AG20443 (cell line): ENCODE measurements around the gene NOTUM.

ENCODE experiments used
- DNase-seq: peaks from one replicate; pipeline ENCODE4 v3.0.0; 2012; ENCODE audit warnings: low spot score, mixed read lengths

NOTUM gene

GRCh38 chr17:81961087-81961511, at the start of gene NOTUM:
Gene NOTUM (minus strand): TSS chr17:81961187. CDS start chr17:81960909, 278 bp downstream.
- peak; percentile 79 for DNase-seq

DNA sequence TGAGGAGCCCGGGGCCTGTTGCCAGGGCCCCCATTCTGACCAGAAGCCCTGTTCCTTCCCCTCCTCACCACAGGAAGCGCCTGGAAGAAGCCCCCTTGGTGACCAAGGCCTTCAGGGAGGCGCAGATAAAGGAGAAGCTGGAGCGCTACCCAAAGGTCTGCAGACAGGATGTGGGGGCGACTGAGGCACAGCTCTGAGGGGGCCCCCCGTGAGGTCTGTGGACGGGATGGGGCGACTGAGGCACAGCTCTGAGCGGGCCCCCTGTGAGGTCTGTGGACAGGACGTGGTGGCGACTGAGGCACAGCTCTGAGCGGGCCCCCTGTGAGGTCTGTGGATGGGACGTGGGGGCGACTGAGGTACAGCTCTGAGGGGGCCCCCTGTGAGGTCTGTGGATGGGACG, 48.4 kb upstream of the NOTUM start:
- DNase-seq: no peak

- DNase-seq: no peak
Measured at GRCh38 chr17:82008941-82009405, 48.0 kb upstream of the NOTUM start.

- DNase-seq: no peak
Measured at GRCh38 chr17:82008258-82008940, 47.4 kb upstream of the NOTUM start.

DNA sequence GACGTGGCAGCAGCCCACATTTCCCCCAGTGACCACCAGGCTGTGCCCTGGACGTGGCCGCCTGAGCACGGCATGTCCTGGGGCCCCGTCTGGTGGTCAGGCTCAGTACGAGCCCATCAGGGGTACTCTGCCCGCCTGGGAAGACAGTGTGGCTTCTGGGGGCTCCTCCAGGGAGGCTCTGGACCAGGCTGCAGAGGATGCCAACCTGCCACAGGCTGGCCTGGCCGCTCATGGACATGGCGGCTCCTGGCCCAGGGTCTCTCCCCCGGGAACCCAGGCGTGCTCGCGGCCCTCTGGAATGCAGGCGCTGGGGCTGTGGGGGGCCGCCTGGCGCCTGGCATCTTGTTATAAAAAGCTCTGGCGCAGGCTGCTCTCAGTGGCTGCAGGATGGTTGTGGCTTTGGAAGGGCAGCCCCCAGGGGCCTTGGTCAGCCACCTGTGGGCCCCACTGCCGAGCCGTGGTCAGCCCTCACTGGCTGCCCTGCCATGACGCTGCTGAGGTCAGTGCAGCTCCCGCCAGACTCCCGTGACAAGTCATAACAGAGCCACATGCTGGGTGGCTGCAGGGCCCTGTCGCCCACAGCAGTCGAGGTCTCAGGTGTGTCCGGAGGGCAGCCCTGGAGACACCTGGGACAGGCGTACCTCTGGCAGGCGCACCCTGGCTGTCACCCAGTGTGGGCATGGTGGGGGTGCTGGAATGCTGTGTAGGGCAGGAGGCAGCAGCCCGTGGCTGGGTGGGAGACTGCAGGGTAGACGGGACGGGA, 46.7 kb upstream of the NOTUM start:
- no peak for DNase-seq

DNA sequence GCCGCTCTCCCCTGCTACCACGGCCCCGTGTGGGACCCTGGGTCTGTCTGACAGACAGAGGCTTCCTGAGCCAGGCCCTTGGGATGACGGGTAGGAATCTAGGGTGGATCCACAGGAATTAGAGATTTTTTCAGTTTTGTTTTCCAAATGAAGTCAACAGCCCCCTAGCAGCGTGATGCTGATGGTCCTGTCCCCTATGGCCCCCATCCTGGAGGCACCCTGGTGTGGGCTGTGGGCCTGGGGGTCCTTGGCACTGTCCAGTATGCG, 46.2 kb upstream of the NOTUM start:
- DNase-seq: no peak

DNA sequence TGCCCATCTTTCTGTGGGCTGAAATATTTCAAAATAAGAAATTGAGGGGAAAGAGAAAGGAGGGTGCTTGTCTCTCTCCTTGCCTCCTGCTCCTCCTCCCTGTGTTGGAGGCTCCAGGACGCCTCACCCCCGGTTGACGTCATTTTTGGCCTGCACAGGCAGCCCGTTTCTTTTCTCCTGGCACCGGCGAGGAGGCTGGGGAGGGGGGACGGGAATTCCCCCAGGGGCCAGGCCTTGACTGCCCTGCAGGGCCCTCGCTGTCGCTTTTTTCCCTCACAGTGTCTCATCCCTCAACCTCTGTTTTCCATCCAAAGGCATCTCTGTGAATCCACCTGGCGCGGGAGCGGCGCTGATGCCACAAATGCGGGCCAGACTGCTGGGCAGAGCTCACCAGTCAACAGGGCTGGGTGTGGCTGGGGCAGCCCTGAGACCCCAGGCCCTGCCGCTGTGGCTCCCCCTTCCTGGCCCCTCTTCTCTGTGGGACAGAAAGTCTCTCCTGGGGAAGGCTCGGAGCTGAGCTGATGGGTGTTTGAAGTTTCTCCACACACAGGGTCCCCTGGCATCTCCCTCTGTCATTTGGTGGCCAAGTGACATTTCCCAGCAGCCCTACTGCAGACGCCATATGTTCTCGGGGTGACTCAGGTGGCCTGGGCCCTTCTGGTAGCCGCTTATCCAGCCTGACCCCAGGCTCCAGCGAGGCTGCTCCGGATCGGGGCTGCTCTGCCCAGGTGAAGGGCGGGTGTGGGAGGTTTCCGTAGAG, 45.7 kb upstream of the NOTUM start:
- DNase-seq: peak; percentile 67

GRCh38 chr17:82005701-82006348, 44.8 kb upstream of the NOTUM start:
- no peak for DNase-seq

DNA sequence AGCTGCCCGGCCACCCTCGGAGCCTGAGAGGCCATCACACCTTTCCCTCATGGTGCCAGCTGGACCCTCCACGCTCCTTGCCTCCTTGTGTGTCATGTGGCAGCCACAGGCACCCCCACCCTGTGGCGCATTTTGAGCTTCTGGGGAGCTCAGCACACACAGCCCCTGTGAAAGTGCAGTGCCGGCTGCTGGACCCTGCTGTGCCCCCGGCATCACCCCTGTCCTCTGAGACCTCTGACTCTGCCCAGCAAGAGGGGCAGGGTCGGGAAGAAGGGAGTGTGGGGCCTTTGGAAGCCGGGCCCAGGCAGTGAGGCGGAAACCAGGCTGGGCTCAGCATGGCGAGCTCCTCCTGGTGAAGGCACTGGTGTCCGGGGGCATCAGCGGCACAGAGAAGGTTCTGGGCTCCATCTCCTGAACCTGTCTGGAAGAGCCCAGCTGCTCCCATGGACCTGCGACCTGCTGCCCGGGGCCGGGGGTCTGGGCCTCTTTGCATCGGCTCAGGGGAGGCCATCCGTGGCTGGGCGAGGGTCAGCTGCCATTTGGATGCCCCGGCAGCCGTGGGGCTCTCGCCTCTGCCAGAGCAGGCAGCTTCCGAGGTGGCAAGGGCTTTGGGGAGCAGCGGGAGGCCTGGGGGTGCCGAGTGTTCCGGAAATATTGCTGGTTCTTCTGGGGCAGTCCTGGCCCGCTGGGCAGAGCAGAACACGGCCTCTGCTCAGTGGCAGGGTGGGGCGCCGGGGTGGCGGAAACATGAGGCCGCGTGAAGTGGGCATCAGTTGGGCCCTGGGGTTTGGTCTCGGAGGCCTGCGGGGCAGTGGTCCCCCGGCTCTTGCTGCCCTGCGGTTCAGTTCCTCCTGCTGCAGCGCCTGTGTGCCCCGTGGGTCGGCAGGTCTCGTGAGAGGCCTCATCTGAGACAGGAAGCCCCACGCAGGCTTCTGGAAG, 43.8 kb upstream of the NOTUM start:
- no peak for DNase-seq

DNA sequence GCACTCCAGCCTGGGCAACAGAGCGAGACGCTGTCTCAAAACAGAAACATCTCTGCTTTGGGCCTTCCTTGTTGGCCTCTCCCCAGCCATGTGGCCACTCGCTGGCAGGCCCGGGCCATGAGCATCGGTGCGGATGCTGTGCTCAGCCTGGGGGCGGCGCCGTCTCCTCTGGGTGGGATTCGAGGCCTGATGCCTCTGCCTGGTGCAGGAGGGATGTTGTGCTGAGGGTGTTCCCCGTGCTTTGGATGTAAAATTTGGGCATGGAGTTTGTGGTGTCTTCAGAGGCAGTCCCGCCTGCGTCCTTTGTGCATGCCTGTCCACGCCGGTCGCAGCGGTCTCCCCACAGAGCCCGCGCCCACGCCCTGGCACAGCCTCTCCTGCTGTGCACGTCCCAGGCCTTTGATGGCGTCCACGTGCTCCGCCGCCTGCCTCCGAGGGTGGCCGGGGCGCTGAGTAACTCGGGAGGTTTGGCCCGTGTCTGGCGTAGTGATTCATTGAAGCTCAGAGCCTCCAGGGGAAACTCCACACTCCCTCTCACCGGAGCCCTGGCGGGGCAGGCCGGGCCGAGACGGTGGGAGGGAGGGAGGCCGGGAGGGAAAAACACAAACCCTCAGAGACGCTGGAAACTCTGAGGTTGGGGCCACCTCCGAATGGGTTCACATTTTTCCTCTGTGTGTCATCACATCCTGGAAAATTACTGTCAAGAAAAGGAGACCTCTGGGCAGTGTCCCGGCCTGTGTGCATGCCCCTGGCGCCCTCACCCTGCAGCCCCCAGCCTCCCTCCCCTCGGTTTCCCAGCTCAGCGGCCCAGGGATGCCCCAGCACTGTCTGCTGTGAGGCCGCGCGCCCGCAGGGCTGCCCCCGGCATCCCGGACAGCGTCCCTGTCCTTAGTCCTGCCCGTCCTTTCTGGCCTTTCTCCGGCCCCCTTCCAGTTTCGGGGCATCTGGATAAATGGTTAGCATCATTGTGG, 42.7 kb upstream of the NOTUM start:
- peak; percentile 95 for DNase-seq

GRCh38 chr17:82001571-82002056, 40.6 kb upstream of the NOTUM start:
- DNase-seq: no peak

GRCh38 chr17:82000803-82001570, 40.0 kb upstream of the NOTUM start:
- DNase-seq: no peak

DNA sequence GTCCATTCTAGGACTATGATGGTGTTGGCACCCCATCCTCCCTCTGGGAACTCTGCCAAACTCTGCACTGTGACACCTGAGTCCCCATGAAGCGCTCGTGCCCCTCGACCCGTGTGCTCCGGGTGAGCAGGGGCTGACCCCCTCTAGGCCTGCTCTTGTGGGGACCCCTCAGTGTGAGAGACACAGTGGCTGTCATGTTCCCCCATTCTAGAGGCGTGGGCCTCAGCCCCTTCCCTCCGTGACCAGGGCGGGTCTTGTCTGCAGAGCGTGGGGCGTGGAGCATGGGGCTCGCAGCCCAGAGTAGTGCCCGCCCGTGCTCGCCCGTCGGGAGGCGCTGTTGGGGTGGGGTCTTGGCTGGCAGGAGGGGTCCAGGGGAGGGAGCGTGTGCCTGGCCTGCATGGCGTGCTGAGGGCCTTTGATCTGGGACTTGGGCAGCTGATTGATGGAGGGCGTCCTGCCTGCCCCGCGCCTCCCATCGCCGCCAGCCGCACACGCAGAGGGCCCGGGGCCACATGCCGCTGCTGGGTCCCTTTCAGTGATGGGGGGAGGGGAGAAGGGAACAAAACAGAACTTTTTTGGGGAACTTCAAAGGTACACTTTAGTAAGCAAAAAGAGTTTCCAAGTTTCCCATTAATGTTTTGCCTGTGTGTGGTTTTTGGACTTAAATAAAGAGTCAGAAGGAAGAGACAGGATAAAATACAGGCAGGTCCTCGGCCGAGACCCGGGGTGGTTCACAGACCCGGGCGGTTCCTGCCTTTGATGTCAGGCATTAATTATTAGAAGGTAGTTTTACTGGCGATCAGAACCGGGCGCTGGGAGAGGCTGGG, 39.2 kb upstream of the NOTUM start:
- no peak for DNase-seq

DNA sequence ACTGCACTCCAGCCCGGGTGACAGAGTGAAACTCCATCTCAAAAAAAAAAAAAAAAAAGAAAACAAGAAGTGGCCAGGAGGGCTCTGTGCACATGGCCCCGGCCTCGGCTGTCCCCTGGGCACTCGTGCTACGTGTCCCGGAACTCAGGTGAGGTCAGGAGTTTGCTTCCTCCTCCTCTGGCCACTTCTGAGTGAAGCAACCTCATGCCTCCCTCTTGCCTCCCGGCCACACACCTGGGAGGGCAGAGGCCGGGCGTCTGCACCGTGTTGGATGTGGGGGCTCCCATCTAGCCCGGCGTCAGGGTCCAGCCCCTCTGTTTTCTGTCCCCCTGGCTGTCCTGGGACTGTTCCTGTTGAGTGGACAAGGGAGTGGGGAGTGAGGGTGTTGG, 38.6 kb upstream of the NOTUM start:
- no peak for DNase-seq

DNA sequence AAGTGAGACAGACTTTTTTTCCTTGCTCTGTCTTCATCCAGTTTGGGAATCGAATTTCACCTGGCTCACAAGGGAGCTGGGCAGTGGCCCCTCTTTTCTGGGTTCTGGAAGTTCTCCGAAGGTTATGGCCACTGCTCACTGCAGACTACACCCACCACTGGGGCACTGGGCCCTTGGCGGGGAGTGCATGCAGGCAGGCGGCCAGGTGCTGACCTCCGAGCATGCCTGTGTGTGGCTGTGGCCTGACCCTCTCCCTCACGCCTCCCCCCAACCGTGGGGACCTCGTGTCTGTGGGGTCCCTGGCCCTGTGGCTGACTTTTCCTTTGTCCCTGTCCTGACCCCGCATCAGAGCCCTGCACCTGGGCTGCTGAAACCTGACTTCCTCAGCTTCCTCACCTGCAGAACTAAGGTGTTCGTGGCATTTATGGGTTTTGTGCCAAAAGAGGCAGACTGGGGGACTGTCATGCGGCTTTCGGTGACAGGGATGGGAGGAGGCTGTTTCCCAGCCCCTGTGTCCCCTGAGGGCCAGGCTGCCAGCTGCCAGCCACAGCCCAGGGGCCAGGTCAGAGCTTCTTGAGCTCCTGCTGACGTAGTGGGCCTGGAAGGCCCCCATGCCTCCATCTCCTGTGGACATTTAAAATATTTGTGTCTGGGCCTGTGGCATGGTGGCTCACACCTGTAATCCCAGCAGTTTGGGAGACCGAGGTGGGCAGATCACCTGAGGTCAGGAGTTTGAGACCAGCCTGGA, 37.9 kb upstream of the NOTUM start:
- DNase-seq: no peak

DNA sequence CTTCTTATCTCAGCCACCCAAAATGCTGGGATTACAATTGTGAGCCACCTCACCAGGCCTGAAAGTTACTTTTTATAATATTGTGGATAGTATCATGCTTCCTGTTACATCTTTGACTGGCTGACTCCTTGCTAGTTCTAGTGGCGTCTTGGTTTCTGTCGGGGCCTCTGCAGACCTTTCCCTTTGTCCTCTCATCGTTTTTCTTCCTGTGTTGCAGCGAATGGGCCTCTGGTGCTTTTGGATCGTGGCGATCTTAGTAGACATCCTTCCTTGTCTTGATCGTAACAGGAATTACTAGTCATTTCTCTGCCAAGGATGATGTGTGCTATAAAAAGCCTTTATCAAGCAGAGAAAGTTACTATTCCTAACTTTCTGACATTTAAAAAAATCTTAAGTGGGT, 37.2 kb upstream of the NOTUM start:
- no peak for DNase-seq

GRCh38 chr17:81996757-81997441, 35.9 kb upstream of the NOTUM start:
- DNase-seq: no peak
